HTERT RPE-1 (cell line): ENCODE measurements around the gene MGMT.

ENCODE experiments used
- in situ Hi-C: fragments of 300-500 bp; cut with MboI; formaldehyde crosslinking; loops from 4 replicates; pipeline ENCODE4 v1.14.3; 2020; ENCODE audit warnings: low sequenced_read_pairs

MGMT gene

GRCh38 chr10:129725011-129725410 is 258.0 kb downstream of the MGMT start:
- in situ Hi-C loops: no loop called here

GRCh38 chr10:129725482-129725881 is 258.4 kb downstream of the MGMT start:
- in situ Hi-C loops: no loop called here

- in situ Hi-C loops: no loop called here
Measured at GRCh38 chr10:129725890-129726631, 259.0 kb downstream of the MGMT start.

GRCh38 chr10:129727071-129727470 is 260.0 kb downstream of the MGMT start:
- in situ Hi-C loops: no loop called here

- in situ Hi-C loops: no loop called here
Measured at GRCh38 chr10:129727495-129727894, 260.5 kb downstream of the MGMT start.

GRCh38 chr10:129728246-129728820 is 261.3 kb downstream of the MGMT start:
- in situ Hi-C loops: no loop called here

- in situ Hi-C loops: no loop called here
Measured at GRCh38 chr10:129728905-129729795, 262.1 kb downstream of the MGMT start.

- in situ Hi-C loops: no loop called here
Measured at GRCh38 chr10:129730272-129730992, 263.4 kb downstream of the MGMT start.

GRCh38 chr10:129730993-129731325 is 263.9 kb downstream of the MGMT start:
- in situ Hi-C loops: no loop called here

GRCh38 chr10:129740532-129741279 is 273.7 kb downstream of the MGMT start:
- in situ Hi-C loops: no loop called here

GRCh38 chr10:129741280-129741977 is 274.4 kb downstream of the MGMT start:
- in situ Hi-C loops: no loop called here

- in situ Hi-C loops: no loop called here
Measured at GRCh38 chr10:129741978-129742741, 275.1 kb downstream of the MGMT start.

- in situ Hi-C loops: no loop called here
Measured at GRCh38 chr10:129742742-129743550, 275.9 kb downstream of the MGMT start.

GRCh38 chr10:129743738-129744133 is 276.7 kb downstream of the MGMT start:
- in situ Hi-C loops: no loop called here

- in situ Hi-C loops: no loop called here
Measured at GRCh38 chr10:129744134-129745111, 277.4 kb downstream of the MGMT start.

- in situ Hi-C loops: no loop called here
Measured at GRCh38 chr10:129745186-129745750, 278.2 kb downstream of the MGMT start.
